Common myeloid progenitor, CD34-positive (primary cell): ENCODE data around the gene WFDC1.

ENCODE experiments used
- CTCF ChIA-PET: fragments of 350-600 bp; sonication (Branson Sonifier 250); formaldehyde crosslinking; loops from one replicate; lab custom pipeline; 2021; ENCODE audit warnings: antibody characterized with exemption; lab: Charles Lee
- POLR2A ChIA-PET: fragments of 350-600 bp; sonication (Branson Sonifier 250); formaldehyde crosslinking; loops from one replicate; lab custom pipeline; 2021; ENCODE audit warnings: antibody characterized with exemption; lab: Charles Lee
- DNase-seq, 3 donors: peaks; one replicate each; pipeline versions ENCODE4 v3.0.0 to v3.0.0-alpha.2; 2013
- H3K27ac ChIP-seq, 2 experiments: 1 replicate in 1 of 2; 2 replicates in 1 of 2; pipeline ENCODE4 v1.7.0; 2013; ENCODE audit warnings: inconsistent platforms in 2 of 2, low read length in 2 of 2, mild to moderate bottlenecking in 2 of 2, low read depth in 1 of 2, moderate library complexity in 1 of 2; ENCODE audit not compliant: severe bottlenecking in 2 of 2, insufficient read depth in 1 of 2, poor library complexity in 1 of 2
- H3K27me3 ChIP-seq, 5 experiments: replicated peaks in 2 of 5; 1 replicate in 3 of 5; 2 replicates in 2 of 5; pipeline versions ENCODE4 v1.6.1 to v1.7.0; 2013; ENCODE audit warnings: low read length in 4 of 5, mild to moderate bottlenecking in 2 of 5, moderate library complexity in 2 of 5, inconsistent platforms in 1 of 5; ENCODE audit not compliant: insufficient read depth in 5 of 5, control insufficient read depth in 4 of 5
- H3K36me3 ChIP-seq, 4 experiments: 1 replicate in 2 of 4; 2 replicates in 2 of 4; pipeline versions ENCODE4 v1.6.1 to v1.7.0; 2013; ENCODE audit warnings: low read length in 3 of 4, control low read depth in 1 of 4, mild to moderate bottlenecking in 1 of 4; ENCODE audit not compliant: control insufficient read depth in 4 of 4, insufficient read depth in 4 of 4
- H3K4me1 ChIP-seq, 4 experiments: 1 replicate in 3 of 4; 2 replicates in 1 of 4; pipeline versions ENCODE4 v1.6.1 to v1.7.1; 2013; ENCODE audit warnings: low read length in 3 of 4, mild to moderate bottlenecking in 3 of 4, control low read depth in 1 of 4, inconsistent platforms in 1 of 4, moderate library complexity in 1 of 4; ENCODE audit not compliant: control insufficient read depth in 4 of 4, insufficient read depth in 4 of 4; ENCODE audit errors: control extremely low read depth in 1 of 4
- H3K4me3 ChIP-seq, 7 experiments: 1 replicate in 4 of 7; 2 replicates in 3 of 7; pipeline versions ENCODE4 v1.5.1 to v1.7.0; 2013; ENCODE audit warnings: mild to moderate bottlenecking in 7 of 7, low read length in 6 of 7, moderate library complexity in 6 of 7, inconsistent platforms in 2 of 7, low read depth in 2 of 7, control low read depth in 1 of 7; ENCODE audit not compliant: insufficient read depth in 4 of 7, control insufficient read depth in 1 of 7; ENCODE audit errors: extremely low read depth in 1 of 7
- H3K9me3 ChIP-seq, 5 experiments: 1 replicate in 4 of 5; 2 replicates in 1 of 5; pipeline versions ENCODE4 v1.6.1 to v1.7.1; 2013; ENCODE audit warnings: low read length in 4 of 5, mild to moderate bottlenecking in 2 of 5, inconsistent platforms in 1 of 5, low read depth in 1 of 5, moderate library complexity in 1 of 5; ENCODE audit not compliant: control insufficient read depth in 4 of 5, insufficient read depth in 2 of 5; ENCODE audit errors: control extremely low read depth in 1 of 5
- WGBS: methylation state at CpG from one replicate; pipeline ENCODE4 v1.1.5; 2013; ENCODE audit not compliant: insufficient coverage; 5-methylcytosine and 5-hydroxymethylcytosine counted together

Gene WFDC1

GRCh38 chr16:84286578-84287240 lies 8.0 kb upstream of the WFDC1 start:
- H3K4me1 ChIP-seq, result peaks cover 0 to 1% (median 0%) of the 10 kb centered on the region in 4 experiments
- WGBS, result 71% methylated on average over 14 of the region's 16 CpGs
- H3K27me3 ChIP-seq, result peaks cover 0 to 6% (median 0%) of the 10 kb centered on the region in 5 experiments
- H3K27ac ChIP-seq, result no peak overlapping the region
- ChIA-PET POLR2A (no interaction called here), CTCF (no interaction called here)
- no peaks in the 10 kb centered on the region for H3K9me3 ChIP-seq
- DNase-seq, result no peak
- H3K36me3 ChIP-seq, result no peaks in the 10 kb centered on the region
- H3K4me3 ChIP-seq, result no peak overlapping the region

DNA sequence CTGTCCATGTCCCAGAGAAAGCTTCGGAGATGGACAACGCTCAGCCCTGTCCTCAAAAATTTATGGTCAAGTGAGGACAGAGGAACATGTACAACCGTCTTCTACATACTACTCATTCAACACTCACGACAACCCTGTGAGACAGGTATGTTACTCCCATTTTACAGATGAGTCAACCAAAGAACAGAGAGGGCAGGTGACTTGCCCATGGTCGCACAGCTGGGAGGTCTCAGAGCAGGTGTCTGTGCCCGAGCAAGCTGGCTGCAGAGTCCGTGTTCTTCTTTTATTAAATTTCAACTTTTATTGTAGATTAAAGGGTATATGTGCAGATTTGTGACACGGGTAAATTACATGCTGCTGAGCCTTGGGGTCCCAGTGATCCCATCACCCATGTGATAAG lies 5.8 kb upstream of the WFDC1 start:
- H3K27ac ChIP-seq, result no peak overlapping the region
- H3K36me3 ChIP-seq, result no peaks in the 10 kb centered on the region
- H3K9me3 ChIP-seq, result no peaks in the 10 kb centered on the region
- ChIA-PET CTCF (interaction anchor here (1.0 to 2.8 kb wide), 2 partner anchors 9 to 19 kb away, joined by 4 to 10 read pairs; no protein-coding TSS in a partner anchor), POLR2A (no interaction called here)
- H3K4me1 ChIP-seq, result peaks cover under 1 to 10% (median 7%) of the 10 kb centered on the region in 4 experiments
- 96% methylated on average over 4 of the region's 8 CpGs for WGBS
- H3K27me3 ChIP-seq, result peaks cover 0 to 6% (median 0%) of the 10 kb centered on the region in 5 experiments
- H3K4me3 ChIP-seq, result no peak overlapping the region
- DNase-seq, result no peak

- no peak for DNase-seq
- Histone ChIP-seq H3K36me3 (no peaks in the 10 kb centered on the region), H3K4me1 (peaks cover 5 to 33% (median 28%) of the 10 kb centered on the region in 4 experiments), H3K4me3 (no peak overlapping the region), H3K9me3 (no peaks in the 10 kb centered on the region), H3K27me3 (peaks cover 0 to 6% (median 0%) of the 10 kb centered on the region in 5 experiments), H3K27ac (no peak overlapping the region)
- 95% methylated on average over 6 of the region's 11 CpGs for WGBS
- CTCF ChIA-PET, result interaction anchor here (1.0 kb wide), 1 partner anchor 27 kb away, joined by 3 read pairs; no protein-coding TSS in a partner anchor
- POLR2A ChIA-PET, result no interaction called here
Observed at GRCh38 chr16:84291226-84291625, 3.5 kb upstream of the WFDC1 start.

- H3K36me3 ChIP-seq, result no peaks in the 10 kb centered on the region
- peak in 1 of 3 donors; percentile 14 for DNase-seq
- H3K9me3 ChIP-seq, result no peaks in the 10 kb centered on the region
- H3K4me3 ChIP-seq, result no peak overlapping the region
- 77% methylated on average over 8 of the region's 10 CpGs for WGBS
- CTCF ChIA-PET, result interaction anchor here (1.0 to 1.1 kb wide), 3 partner anchors 15 to 26 kb away, joined by 3 read pairs; no protein-coding TSS in a partner anchor
- peaks cover 5 to 33% (median 28%) of the 10 kb centered on the region in 4 experiments for H3K4me1 ChIP-seq
- POLR2A ChIA-PET, result no interaction called here
- H3K27me3 ChIP-seq, result peaks cover 0 to 6% (median 0%) of the 10 kb centered on the region in 5 experiments
- H3K27ac ChIP-seq, result no peak overlapping the region
Observed at GRCh38 chr16:84292011-84292410, 2.7 kb upstream of the WFDC1 start.

DNA sequence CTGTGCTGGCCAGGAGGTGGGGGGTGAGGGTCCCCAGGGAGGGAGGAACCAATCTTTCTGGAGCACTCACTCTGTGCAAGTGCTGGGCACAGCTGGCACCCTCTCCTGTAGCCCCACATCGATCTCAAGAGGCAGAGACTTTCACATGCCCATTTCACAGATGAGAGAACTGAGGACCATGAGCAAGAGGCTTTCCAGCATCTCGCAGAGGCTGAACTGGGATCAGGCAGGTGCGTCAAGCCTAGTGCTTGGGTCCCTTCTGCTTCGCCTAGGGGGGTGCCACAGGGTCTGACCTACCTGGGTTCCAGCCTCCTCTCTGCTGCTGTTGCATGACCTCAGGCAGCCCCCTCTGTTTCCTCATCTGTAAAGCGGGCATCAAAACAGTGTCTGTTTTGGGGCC lies 1.3 kb upstream of the WFDC1 start:
- DNase-seq, result no peak
- Histone ChIP-seq H3K27me3 (peaks cover 0 to 3% (median 0%) of the 10 kb centered on the region in 5 experiments), H3K4me1 (peaks cover 5 to 33% (median 28%) of the 10 kb centered on the region in 4 experiments), H3K27ac (no peak overlapping the region), H3K9me3 (no peaks in the 10 kb centered on the region), H3K4me3 (no peak overlapping the region), H3K36me3 (no peaks in the 10 kb centered on the region)
- 98% methylated on average over 4 of the region's 5 CpGs for WGBS
- POLR2A ChIA-PET, result no interaction called here
- CTCF ChIA-PET, result no interaction called here

GRCh38 chr16:84294117-84294516 lies 561 bp upstream of the WFDC1 start:
- ChIA-PET CTCF (interaction anchor here (1.1 kb wide), 1 partner anchor 13 kb away, joined by 4 read pairs; no protein-coding TSS in a partner anchor), POLR2A (no interaction called here)
- 0% methylated on average over 5 of the region's 10 CpGs for WGBS
- H3K4me3 ChIP-seq, result peak overlapping the region in 6 of 7 experiments; percentile 25 to 76 (median 58)
- no peaks in the 10 kb centered on the region for H3K27me3 ChIP-seq
- H3K4me1 ChIP-seq, result peaks cover 5 to 33% (median 28%) of the 10 kb centered on the region in 4 experiments
- H3K9me3 ChIP-seq, result no peaks in the 10 kb centered on the region
- H3K27ac ChIP-seq, result no peak overlapping the region
- H3K36me3 ChIP-seq, result no peaks in the 10 kb centered on the region
- DNase-seq, result peak; percentile 32 to 93 (median 84)
